Measurements from ENCODE around the gene HLCS.

GRCh38 chr21:36915014-36915695, 51.3 kb downstream of the HLCS start:
- TF ChIP-seq CTCF (IDR thresholded peaks at IDR 0.05) (no peak), POLR2A (IDR thresholded peaks at IDR 0.05) (peak in 1 of 3 donors; percentile 22)

Data from body of pancreas (tissue), 4 donors.